Measurements from ENCODE around the gene CSTA.

Gene CSTA

DNA sequence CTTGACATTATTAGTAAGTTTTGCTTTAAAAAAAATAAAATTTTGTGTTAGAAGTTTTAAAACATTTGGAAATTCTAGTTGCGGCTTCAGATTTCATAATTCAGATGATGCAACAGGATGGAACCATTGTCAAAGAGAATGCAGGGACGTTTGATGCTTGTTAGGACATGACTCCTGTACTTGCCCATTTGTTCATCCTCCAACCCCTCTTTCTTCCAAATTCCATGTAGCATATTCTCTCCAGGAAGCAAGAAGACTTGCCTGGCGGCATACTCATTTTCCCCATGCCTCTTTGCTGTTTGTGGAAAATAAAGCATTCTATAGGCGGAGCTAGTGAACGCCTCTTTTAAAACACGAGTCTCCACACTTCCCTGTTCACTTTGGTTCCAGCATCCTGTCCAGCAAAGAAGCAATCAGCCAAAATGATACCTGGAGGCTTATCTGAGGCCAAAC, at the start of gene CSTA:
Gene CSTA (plus strand): TSS at position 378 of the 453 bp plus-strand sequence. CDS start 45 bp downstream, at position 423.
- DNase-seq = no peak

DNA sequence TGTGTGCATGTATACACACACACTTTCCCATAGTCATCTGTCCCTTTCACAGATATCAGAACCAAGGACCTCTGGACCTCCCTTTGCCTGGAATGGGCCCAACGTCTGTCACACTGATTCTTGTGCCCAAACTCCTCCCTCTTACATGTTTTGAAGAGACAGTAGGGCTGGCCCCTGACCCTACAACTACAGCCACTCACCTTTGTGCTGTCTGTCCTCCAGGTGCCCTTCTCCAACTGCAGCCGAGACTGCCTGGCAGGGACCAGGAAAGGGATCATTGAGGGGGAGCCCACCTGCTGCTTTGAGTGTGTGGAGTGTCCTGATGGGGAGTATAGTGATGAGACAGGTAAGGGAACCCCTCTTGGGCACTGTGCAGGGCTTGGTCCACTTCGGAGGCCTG, 43.2 kb upstream of the CSTA start:
- no peak for DNase-seq

DNA sequence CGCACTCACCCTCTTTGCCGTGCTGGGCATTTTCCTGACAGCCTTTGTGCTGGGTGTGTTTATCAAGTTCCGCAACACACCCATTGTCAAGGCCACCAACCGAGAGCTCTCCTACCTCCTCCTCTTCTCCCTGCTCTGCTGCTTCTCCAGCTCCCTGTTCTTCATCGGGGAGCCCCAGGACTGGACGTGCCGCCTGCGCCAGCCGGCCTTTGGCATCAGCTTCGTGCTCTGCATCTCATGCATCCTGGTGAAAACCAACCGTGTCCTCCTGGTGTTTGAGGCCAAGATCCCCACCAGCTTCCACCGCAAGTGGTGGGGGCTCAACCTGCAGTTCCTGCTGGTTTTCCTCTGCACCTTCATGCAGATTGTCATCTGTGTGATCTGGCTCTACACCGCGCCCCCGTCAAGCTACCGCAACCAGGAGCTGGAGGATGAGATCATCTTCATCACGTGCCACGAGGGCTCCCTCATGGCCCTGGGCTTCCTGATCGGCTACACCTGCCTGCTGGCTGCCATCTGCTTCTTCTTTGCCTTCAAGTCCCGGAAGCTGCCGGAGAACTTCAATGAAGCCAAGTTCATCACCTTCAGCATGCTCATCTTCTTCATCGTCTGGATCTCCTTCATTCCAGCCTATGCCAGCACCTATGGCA, 41.1 kb upstream of the CSTA start:
- no peak for DNase-seq

- no peak for DNase-seq
Observed at GRCh38 chr3:122284486-122284885, 40.6 kb upstream of the CSTA start.

- no peak for DNase-seq
Observed at GRCh38 chr3:122294359-122294758, 30.7 kb upstream of the CSTA start.

- no peak for DNase-seq
Observed at GRCh38 chr3:122295266-122296062, 29.6 kb upstream of the CSTA start.

GRCh38 chr3:122298239-122298638, 26.8 kb upstream of the CSTA start:
- no peak for DNase-seq

DNA sequence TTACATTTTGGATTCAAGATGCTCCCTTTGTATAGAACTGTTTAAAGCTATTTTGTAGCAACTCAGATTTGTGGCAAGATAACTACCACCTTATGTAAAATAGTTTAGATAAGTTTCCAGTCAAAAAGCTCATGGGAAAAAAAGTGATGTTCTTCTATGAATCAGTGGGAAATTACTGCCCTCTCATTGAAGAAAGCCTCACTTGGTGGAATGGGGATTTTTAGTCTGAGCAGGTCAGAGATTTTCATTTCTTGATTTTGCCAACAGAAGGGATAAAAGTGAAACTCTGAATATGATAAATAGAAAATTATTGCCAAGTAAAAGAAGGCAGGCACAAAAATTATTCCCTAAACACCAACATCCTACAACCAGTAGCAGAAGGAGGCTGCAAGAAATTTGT, 25.8 kb upstream of the CSTA start:
- DNase-seq = no peak

- no peak for DNase-seq
Observed at GRCh38 chr3:122299872-122300460, 25.1 kb upstream of the CSTA start.

- DNase-seq = no peak
Observed at GRCh38 chr3:122301063-122301462, 24.0 kb upstream of the CSTA start.

DNA sequence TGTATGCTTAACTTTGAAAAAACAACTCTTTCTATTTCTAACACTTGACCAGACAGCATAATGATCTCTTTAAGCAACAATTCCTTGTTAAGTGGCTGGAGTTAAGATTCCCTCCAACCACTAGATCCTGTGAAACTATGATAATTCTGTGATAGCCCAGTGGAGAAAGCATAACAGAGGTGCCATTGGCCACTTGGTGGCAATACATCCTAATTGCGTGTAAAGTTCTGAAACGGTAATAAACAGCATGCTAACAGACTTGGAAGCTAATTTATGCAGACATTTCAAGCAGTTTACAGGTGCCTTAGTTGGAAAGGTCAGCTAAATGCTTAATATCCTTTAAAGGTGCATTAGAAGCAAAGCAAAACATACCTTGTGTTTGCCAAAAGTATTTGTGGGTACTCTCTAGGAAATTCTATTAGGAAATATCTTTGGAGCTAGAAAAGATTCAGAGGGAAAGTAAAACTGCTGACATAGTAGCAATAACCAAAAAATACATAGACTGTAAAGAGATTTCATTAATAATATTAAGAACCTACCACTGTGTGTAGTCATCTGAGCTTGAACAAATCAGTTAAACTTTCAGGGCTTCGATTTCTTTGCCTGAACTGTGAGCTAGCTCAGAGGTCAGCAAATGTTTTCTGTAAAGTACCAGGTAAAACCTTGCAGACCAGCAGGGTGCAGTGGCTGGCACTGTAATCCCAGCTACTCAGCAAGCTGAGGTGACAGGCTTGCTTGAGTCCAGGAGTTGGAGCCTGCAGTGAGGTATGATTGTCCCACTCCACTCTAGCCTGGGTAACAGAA, 19.0 kb upstream of the CSTA start:
- no peak for DNase-seq

DNA sequence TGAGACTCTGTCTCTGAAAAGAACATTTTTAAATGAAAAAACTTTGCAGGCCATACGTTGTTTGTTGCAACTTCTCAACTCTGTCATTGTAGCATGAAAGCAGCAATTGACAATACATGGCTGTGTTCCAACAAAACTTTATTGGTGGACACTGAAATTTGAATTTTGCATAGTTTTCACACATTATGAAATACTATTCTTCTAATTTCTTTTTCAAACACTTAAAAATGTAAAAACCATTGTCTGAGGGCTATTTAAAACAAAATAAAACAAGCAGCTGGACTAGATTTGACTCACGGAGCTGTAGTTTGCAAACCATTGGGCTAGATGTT, 18.5 kb upstream of the CSTA start:
- DNase-seq = no peak

- no peak for DNase-seq
Observed at GRCh38 chr3:122307094-122307687, 17.9 kb upstream of the CSTA start.

GRCh38 chr3:122307976-122308375, 17.1 kb upstream of the CSTA start:
- DNase-seq = no peak

DNA sequence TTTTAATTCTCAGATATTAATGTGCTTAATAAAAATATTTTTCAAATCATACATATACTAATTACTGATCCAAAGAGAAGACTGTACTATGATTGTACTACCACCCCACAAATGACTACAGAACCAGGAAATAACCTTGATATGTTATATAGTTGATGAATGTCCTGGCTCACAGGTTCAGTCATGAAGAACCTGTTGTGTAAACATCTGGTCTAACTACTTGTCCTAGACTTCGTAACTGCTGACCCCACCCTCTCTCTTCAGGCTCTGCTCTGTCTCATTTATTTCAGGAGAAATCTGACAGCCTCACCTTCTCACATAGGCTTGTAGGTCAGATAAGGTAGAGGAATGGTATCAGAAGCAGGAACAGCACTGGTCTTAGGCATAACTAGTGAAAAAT, 14.7 kb upstream of the CSTA start:
- no peak for DNase-seq

DNA sequence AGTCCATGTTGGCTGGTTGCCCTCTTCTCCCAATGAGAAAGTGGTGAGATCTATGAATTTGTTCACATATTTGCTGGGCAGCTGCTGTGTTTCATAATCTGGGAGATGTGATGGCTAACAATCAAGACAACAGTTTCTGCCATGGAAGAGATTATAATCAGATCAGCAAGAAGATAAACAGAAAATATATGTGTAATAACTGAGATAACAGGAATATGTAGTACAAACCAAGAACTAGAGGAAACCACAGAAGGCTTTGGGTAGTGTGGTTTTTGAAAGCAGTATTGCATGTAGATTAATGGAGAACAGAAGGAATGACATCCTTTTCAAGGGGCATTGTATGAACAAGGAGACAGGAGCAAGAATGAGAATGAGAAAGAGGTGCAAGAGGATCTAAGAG, 12.2 kb upstream of the CSTA start:
- no peak for DNase-seq

- no peak for DNase-seq
Observed at GRCh38 chr3:122313281-122313680, 11.8 kb upstream of the CSTA start.

DNA sequence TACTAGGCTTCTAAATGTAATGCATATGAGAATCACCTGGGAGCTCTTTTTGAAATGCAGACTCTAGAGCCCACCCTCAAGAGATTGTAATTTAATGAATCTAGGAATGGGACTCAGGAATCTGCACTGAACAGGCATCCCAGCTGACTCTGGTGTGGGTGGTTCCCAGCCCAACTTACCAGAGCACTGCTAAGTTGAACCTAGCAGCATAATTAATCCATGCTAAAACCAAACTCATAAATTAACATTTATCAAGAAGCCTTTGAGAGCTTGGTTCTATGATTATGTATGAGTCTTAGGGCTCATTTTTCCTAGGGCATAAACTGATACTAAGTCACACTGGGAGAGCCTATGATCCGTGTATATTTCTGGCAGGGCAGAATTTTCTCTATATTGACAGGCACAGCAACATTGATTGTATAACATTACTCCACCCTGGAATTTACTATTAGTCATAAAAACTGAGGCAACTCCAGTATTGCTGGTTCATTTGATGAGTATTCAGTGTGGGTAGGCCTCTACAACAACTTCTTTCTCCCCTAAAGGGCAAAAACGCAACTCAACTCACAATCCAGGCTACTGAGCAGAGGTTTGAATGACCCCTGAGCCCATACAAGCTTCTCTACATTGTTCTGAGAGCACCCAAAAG, 10.7 kb upstream of the CSTA start:
- no peak for DNase-seq

GRCh38 chr3:122315619-122316018, 9.4 kb upstream of the CSTA start:
- no peak for DNase-seq

DNA sequence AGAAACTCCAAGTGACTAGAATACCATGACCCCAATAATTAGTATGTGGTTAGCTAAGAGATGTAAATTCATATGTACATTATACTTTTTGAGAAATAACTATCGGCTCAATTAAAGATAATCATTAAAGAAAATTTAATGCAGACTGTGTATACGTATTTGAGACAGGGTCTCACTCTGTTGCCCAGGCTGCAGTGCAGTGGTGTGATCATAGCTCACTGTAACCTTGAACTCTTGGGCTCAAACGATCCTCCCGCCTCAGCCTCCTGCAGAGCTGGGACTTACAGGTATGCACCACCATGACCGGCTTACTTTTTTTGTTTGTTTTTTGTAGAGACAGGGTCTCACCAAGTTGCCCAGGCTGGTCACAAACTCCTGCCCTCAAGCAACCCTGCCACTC, 8.7 kb upstream of the CSTA start:
- DNase-seq = no peak

- DNase-seq = no peak
Observed at GRCh38 chr3:122318620-122319019, 6.4 kb upstream of the CSTA start.
